ENCODE results near the gene GAMT.

The GAMT gene

DNA sequence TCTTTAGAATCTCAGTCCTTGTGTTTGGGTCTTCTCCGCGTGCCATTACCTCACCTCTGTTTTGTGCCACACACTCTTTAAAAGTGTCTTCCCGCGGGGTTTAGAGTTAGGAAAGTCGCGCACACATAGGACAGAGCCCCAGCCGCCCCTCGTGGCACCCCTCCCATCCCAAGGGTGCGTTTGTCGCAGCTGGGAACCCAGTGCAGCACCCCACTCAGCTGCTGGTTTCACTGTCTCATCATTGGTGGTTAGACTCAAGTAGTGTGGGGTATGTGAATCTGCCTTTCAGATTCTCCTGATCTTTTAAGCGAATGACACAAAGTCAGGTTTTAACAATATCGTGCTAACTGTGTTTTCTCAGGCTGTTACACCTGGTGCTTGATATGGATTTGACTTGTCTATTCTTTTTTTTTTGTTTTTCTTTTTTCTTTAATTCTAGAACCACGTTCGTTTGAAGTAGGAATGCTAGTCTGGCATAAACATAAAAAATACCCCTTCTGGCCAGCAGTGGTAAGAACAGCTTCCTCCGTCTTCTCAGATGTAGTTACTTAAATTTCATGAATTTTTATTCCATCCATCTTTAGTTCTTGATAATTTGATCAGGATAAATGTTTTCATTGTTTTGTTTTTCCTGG is 37.2 kb downstream of the GAMT start:
- no peaks in the 10 kb centered on the region for H3K9me3 ChIP-seq (ENCODE audit: insufficient read depth, low read length, severe bottlenecking)
- no peaks in the 10 kb centered on the region for H3K27me3 ChIP-seq (ENCODE audit: insufficient read depth, low read length, poor library complexity)
- peaks cover 93% of the 10 kb centered on the region for H3K36me3 ChIP-seq (ENCODE audit: insufficient read depth, low read length)
- no peak overlapping the region for H3K27ac ChIP-seq (ENCODE audit: low read length)
- no peak overlapping the region for H3K4me2 ChIP-seq (ENCODE audit: insufficient read depth, low read length)
- H2AFZ ChIP-seq (ENCODE audit: low read depth, low read length) = no peak overlapping the region
- no peak for ATAC-seq (ENCODE audit: insufficient read depth, low read depth)
- H3K79me2 ChIP-seq (ENCODE audit: insufficient read depth, low read length) = peaks cover 19% of the 10 kb centered on the region
- no peak for DNase-seq
- TF ChIP-seq EZH2 (IDR thresholded peaks at IDR 0.05; ENCODE audit: borderline replicate concordance, low read depth, low read length, severe bottlenecking) = no peak
- TF ChIP-seq, protein P1, sequence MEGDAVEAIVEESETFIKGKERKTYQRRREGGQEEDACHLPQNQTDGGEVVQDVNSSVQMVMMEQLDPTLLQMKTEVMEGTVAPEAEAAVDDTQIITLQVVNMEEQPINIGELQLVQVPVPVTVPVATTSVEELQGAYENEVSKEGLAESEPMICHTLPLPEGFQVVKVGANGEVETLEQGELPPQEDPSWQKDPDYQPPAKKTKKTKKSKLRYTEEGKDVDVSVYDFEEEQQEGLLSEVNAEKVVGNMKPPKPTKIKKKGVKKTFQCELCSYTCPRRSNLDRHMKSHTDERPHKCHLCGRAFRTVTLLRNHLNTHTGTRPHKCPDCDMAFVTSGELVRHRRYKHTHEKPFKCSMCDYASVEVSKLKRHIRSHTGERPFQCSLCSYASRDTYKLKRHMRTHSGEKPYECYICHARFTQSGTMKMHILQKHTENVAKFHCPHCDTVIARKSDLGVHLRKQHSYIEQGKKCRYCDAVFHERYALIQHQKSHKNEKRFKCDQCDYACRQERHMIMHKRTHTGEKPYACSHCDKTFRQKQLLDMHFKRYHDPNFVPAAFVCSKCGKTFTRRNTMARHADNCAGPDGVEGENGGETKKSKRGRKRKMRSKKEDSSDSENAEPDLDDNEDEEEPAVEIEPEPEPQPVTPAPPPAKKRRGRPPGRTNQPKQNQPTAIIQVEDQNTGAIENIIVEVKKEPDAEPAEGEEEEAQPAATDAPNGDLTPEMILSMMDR (IDR thresholded peaks at IDR 0.05; ENCODE audit: borderline replicate concordance, extremely low read depth, low read length, poor library complexity, severe bottlenecking) = peak; percentile 20
- H3K4me3 ChIP-seq (ENCODE audit: low read depth in 1 of 2, low read length in 2 of 2) = no peak overlapping the region
- H4K20me1 ChIP-seq (ENCODE audit: insufficient read depth, low read length) = peaks cover 3% of the 10 kb centered on the region
- no peak overlapping the region for H3K9ac ChIP-seq (ENCODE audit: low read depth, low read length)
- H3K4me1 ChIP-seq (ENCODE audit: insufficient read depth, low read length) = peaks cover 9% of the 10 kb centered on the region; the same call in 1 of the 2 replicates

DNA sequence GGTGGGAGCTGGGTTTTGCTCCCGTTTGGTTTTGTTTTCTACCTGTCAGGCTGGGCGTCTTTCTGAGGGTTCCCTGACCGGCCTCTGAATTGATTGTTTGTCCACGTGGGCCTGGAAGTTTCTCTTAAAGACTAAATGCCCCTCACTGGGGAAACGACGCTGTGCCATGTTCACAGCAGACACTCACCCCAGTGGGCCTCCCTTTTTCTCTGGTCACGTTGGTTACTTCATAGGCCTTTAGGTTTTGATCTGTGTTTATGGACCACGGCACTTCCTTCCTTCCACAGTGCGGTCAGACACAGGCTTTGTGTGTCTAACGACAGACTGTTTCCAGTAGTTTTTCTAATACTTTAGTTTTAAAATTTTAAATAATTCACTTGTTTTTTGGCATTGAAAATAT is 37.7 kb downstream of the GAMT start:
- H3K79me2 ChIP-seq (ENCODE audit: insufficient read depth, low read length) = peaks cover 19% of the 10 kb centered on the region
- no peak overlapping the region for H3K9ac ChIP-seq (ENCODE audit: low read depth, low read length)
- H3K4me3 ChIP-seq (ENCODE audit: low read depth in 1 of 2, low read length in 2 of 2) = no peak overlapping the region
- H3K9me3 ChIP-seq (ENCODE audit: insufficient read depth, low read length, severe bottlenecking) = no peaks in the 10 kb centered on the region
- no peaks in the 10 kb centered on the region for H3K27me3 ChIP-seq (ENCODE audit: insufficient read depth, low read length, poor library complexity)
- DNase-seq (no peak), ATAC-seq (ENCODE audit: insufficient read depth, low read depth) (no peak)
- no peak overlapping the region for H3K4me2 ChIP-seq (ENCODE audit: insufficient read depth, low read length)
- peaks cover 9% of the 10 kb centered on the region; the same call in 1 of the 2 replicates for H3K4me1 ChIP-seq (ENCODE audit: insufficient read depth, low read length)
- H3K27ac ChIP-seq (ENCODE audit: low read length) = no peak overlapping the region
- TF ChIP-seq EZH2 (IDR thresholded peaks at IDR 0.05; ENCODE audit: borderline replicate concordance, low read depth, low read length, severe bottlenecking) = no peak
- TF ChIP-seq, protein P1 (IDR thresholded peaks at IDR 0.05; ENCODE audit: borderline replicate concordance, extremely low read depth, low read length, poor library complexity, severe bottlenecking) = no peak
- no peak overlapping the region for H2AFZ ChIP-seq (ENCODE audit: low read depth, low read length)
- peaks cover 93% of the 10 kb centered on the region for H3K36me3 ChIP-seq (ENCODE audit: insufficient read depth, low read length)
- H4K20me1 ChIP-seq (ENCODE audit: insufficient read depth, low read length) = peaks cover 3% of the 10 kb centered on the region

- no peaks in the 10 kb centered on the region for H3K9me3 ChIP-seq (ENCODE audit: insufficient read depth, low read length, severe bottlenecking)
- H3K9ac ChIP-seq (ENCODE audit: low read depth, low read length) = no peak overlapping the region
- no peak overlapping the region for H3K27ac ChIP-seq (ENCODE audit: low read length)
- peaks cover 96% of the 10 kb centered on the region for H3K36me3 ChIP-seq (ENCODE audit: insufficient read depth, low read length)
- ATAC-seq (ENCODE audit: insufficient read depth, low read depth) (no peak), DNase-seq (no peak)
- H2AFZ ChIP-seq (ENCODE audit: low read depth, low read length) = no peak overlapping the region
- H3K4me1 ChIP-seq (ENCODE audit: insufficient read depth, low read length) = peaks cover 9% of the 10 kb centered on the region; the same call in 1 of the 2 replicates
- no peak overlapping the region for H3K4me3 ChIP-seq (ENCODE audit: low read depth in 1 of 2, low read length in 2 of 2)
- TF ChIP-seq EZH2 (IDR thresholded peaks at IDR 0.05; ENCODE audit: borderline replicate concordance, low read depth, low read length, severe bottlenecking) = no peak
- TF ChIP-seq, protein P1 (IDR thresholded peaks at IDR 0.05; ENCODE audit: borderline replicate concordance, extremely low read depth, low read length, poor library complexity, severe bottlenecking) = no peak
- H4K20me1 ChIP-seq (ENCODE audit: insufficient read depth, low read length) = peaks cover 3% of the 10 kb centered on the region
- H3K79me2 ChIP-seq (ENCODE audit: insufficient read depth, low read length) = peaks cover 21% of the 10 kb centered on the region
- H3K27me3 ChIP-seq (ENCODE audit: insufficient read depth, low read length, poor library complexity) = no peaks in the 10 kb centered on the region
- no peak overlapping the region for H3K4me2 ChIP-seq (ENCODE audit: insufficient read depth, low read length)
Measured at GRCh38 chr19:1362387-1363257, 38.7 kb downstream of the GAMT start.
